ENCODE data around the gene KCTD12. TPM values are rescaled to one million over a fixed set of nuclear protein-coding genes. Genes with fewer than 3 reads are reported as not detected.
A peak's percentile ranks its signal among the peaks of the same experiment; 100 is the strongest.
"Not testable (repeated sequence)": the region's sequence is repeated elsewhere in the genome, so short reads cannot be mapped to it uniquely, and the experiment has no call there.

KCTD12 gene
- total RNA-seq = 29.1 TPM

DNA sequence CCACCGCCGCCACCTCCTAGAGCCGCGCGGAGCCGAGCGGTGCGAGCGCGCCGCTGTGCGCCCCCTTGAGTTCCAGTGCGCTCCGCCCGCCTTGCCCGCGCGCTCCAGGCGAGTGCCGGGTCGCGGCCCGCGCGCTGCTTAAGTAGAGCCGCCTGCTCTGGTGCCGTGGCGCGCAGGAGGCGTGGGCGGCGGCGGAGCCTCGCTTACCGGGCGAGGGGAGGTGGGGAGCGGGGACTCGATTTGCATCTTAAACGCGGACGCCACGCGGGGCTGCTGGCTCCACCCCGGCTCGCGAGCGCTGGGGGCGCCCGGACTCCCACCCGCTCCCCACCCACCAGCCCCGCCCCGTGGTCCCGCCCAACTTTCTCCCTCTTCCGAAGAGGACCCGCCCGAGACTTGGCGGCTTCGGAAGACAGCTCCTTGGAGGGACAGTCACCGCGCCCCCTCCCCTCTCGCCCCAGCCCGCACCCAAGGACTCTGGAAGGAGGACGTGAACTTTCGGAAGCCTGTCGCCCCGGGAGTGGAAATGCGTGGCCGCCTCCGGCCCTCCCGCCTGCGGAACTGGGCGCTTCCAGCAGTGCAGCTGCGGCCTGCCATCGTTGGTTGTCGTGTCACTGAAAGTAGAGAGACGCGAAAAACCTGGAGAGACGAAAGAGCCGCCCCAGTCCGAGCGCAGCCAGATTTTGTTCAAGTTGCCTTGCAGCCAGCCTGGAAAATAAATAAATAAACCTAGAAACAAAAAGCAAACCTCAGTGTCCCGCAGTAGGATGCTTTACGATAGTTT, at the start of gene KCTD12:
Gene KCTD12 (minus strand): TSS at position 114 of the 784 bp plus-strand sequence. CDS start 257 bp downstream, outside the sequence.
- H3K27me3 ChIP-seq (ENCODE audit: insufficient read depth, low read length) = no peaks in the 10 kb centered on the region
- H3K9me3 ChIP-seq (ENCODE audit: low read depth, low read length) = no peaks in the 10 kb centered on the region
- H3K4me3 ChIP-seq (ENCODE audit: low read length) = peak within 1 kb of the TSS; percentile 66
- H3K4me1 ChIP-seq (ENCODE audit: insufficient read depth, low read length) = peaks cover 25% of the 10 kb centered on the region

DNA sequence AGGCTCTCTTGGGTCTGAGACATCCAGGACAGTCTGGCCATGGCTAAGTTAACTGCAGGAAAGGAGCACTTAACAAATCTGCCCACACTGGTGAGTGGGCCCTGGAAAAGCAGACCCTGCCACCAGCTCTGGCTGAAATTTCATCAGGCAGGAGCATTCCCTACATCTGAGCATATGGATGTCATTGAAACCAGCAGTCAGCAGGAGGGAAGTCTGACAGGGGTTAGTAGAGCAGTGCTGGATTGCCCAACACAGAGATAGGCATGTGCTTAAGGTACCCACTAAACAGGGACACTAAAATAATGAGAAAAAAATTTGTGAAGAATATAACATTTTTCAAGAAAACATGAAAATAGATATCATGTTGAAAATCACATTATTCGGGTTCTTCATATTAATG, 48.5 kb upstream of the KCTD12 start:
- Histone ChIP-seq H3K4me1 (ENCODE audit: insufficient read depth, low read length) (peaks cover 12% of the 10 kb centered on the region), H3K9me3 (ENCODE audit: low read depth, low read length) (no peaks in the 10 kb centered on the region), H3K4me3 (ENCODE audit: low read length) (no peak overlapping the region), H3K27me3 (ENCODE audit: insufficient read depth, low read length) (no peaks in the 10 kb centered on the region)

DNA sequence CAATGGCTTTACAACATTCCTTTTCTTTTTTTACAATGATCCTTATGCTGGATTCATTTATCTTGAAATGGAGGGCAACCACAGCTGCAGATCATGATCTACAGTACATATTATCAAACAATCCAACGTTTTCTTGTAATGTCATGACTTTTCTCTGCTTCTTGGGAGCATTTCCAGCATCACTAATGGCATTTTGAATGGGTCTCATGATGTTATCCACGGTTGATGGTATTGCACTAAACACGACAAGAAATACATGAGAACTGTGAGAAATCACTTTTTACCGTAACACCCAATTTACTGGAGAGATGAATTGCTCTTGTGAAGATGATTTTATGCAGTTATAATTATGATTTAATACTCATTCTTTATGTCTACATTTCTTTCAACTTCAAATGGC, 45.9 kb upstream of the KCTD12 start:
- peaks cover 6% of the 10 kb centered on the region for H3K4me1 ChIP-seq (ENCODE audit: insufficient read depth, low read length)
- no peaks in the 10 kb centered on the region for H3K9me3 ChIP-seq (ENCODE audit: low read depth, low read length)
- no peaks in the 10 kb centered on the region for H3K27me3 ChIP-seq (ENCODE audit: insufficient read depth, low read length)
- H3K4me3 ChIP-seq (ENCODE audit: low read length) = no peak overlapping the region

DNA sequence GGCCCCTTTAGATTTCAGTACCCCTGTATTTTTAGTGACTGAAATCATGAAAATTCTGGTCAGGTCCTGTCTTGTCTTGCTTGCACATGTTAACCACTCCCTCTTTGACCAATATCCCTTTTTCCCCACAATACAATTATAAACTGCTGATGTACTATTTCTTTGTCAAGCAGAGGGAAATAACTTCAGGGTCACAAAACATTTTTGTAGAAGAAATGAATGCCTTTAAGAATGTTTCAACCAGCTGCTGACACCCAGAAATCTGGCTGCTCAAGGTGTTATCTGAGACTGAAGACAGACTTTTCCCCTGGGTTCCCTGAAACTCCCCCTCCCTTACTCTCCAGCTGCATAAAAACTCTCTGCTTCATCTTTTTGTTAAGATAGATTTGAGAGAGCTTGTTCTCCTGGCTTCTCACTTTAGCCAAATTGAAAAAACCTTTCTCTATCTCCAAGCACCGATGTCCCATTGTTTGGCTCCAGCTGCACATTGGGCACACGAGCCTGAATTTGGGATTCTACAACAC, 43.7 kb upstream of the KCTD12 start:
- H3K4me3 ChIP-seq (ENCODE audit: low read length) = no peak overlapping the region
- no peaks in the 10 kb centered on the region for H3K4me1 ChIP-seq (ENCODE audit: insufficient read depth, low read length)
- H3K27me3 ChIP-seq (ENCODE audit: insufficient read depth, low read length) = no peaks in the 10 kb centered on the region

DNA sequence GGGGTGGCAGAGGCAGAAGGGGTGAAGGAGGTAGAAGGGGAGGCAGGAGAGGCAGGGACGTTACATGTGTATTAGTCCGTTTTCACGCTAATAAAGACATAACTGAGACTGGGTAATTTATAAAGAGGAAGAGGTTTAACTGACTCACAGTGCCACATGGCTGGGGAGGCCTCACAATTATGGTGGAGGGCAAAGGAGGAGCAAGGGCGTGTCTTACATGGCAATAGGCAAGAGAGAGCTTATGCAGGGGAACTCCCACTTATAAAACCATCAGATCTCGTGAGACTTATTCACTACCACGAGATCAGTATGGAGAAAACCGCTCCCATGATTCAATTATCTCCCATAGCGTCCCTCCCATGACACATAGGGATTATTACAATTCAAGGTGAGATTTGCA, 43.1 kb upstream of the KCTD12 start:
- Histone ChIP-seq H3K4me1 (ENCODE audit: insufficient read depth, low read length) (no peaks in the 10 kb centered on the region), H3K9me3 (ENCODE audit: low read depth, low read length) (no peaks in the 10 kb centered on the region), H3K4me3 (ENCODE audit: low read length) (no peak overlapping the region), H3K27me3 (ENCODE audit: insufficient read depth, low read length) (no peaks in the 10 kb centered on the region)

More for the DNA sequence above, 43.7 kb upstream of the KCTD12 start:
- no peaks in the 10 kb centered on the region for H3K9me3 ChIP-seq (ENCODE audit: low read depth, low read length)

DNA sequence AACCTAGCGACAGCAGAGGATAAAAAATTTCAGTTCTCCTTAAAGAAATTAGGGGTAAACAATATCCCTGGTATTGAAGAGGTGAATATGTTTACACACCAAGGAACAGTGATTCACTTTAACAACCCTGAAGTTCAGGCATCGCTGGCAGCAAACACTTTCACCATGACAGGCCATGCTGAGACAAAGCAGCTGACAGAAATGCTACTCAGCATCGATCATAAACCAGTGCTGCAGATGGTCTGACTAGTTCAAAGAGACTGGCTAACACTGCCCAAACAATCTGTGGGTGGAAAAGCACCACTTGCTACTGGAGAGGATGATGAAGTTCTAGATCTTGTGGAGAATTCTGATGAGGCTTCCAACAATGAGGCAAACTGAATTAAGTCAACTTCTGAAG, 42.3 kb upstream of the KCTD12 start:
- Histone ChIP-seq H3K27me3 (ENCODE audit: insufficient read depth, low read length) (no peaks in the 10 kb centered on the region), H3K4me3 (ENCODE audit: low read length) (no peak overlapping the region), H3K4me1 (ENCODE audit: insufficient read depth, low read length) (no peaks in the 10 kb centered on the region), H3K9me3 (ENCODE audit: low read depth, low read length) (no peaks in the 10 kb centered on the region)

DNA sequence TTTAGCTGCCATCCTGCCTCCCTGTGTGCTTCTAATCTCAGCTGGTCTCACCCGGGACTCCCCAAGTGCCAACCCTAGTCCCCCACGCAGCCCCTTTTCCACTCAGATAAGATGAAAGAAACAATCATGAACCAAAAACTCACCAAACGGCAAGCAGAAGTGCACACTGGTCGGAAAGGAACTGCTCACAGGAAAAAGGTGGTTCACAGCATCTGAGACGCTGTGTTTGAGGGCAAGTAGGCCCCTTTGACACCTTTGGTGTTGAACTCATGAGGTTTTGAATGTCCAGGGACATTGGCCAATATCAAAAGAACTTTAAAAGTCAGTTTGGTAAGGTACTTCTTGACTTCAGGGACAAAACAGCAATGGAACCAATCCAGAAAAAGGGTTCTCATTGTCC, 41.8 kb upstream of the KCTD12 start:
- no peak overlapping the region for H3K4me3 ChIP-seq (ENCODE audit: low read length)
- H3K4me1 ChIP-seq (ENCODE audit: insufficient read depth, low read length) = no peaks in the 10 kb centered on the region
- H3K9me3 ChIP-seq (ENCODE audit: low read depth, low read length) = no peaks in the 10 kb centered on the region
- no peaks in the 10 kb centered on the region for H3K27me3 ChIP-seq (ENCODE audit: insufficient read depth, low read length)

DNA sequence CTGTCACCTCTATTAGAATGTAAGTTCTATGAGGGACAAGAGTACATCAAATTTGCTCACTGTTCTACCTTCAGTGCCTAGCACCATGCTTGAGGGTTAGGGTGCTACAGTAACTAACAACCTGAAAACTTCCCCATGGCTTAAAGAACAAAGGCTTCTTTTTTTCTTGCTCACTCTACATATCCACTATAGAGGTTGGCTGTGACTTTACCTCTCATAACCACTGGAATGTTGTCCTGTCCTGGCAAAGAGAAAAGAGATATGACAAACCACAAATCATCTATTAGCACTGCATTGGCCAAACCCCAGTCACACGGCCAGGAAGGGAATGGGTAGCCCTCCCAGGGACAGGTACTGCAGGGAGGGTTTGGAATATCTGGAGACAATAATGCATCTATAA, 38.9 kb upstream of the KCTD12 start:
- H3K9me3 ChIP-seq (ENCODE audit: low read depth, low read length) = no peaks in the 10 kb centered on the region
- H3K27me3 ChIP-seq (ENCODE audit: insufficient read depth, low read length) = no peaks in the 10 kb centered on the region
- H3K4me3 ChIP-seq (ENCODE audit: low read length) = no peak overlapping the region
- no peaks in the 10 kb centered on the region for H3K4me1 ChIP-seq (ENCODE audit: insufficient read depth, low read length)

DNA sequence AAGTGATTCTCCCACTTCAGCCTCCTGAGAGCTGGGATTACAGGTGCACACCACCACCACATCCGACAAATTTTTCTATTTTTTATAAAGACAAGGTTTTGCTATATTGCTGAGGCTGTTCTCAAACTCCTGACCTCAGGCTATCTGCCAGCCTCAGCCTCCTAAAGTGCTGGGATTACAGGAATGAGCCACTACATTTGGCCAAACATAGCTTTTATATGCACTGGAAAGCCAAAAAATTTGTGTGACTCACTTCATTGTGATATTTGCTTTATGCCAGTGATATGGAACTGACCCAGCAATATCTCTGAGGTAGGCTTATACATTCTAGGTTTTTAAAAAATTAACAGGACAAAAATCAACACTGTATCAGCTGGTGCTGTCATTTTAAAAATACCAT, 35.3 kb upstream of the KCTD12 start:
- H3K27me3 ChIP-seq (ENCODE audit: insufficient read depth, low read length) = no peaks in the 10 kb centered on the region
- H3K4me1 ChIP-seq (ENCODE audit: insufficient read depth, low read length) = no peaks in the 10 kb centered on the region
- no peaks in the 10 kb centered on the region for H3K9me3 ChIP-seq (ENCODE audit: low read depth, low read length)

DNA sequence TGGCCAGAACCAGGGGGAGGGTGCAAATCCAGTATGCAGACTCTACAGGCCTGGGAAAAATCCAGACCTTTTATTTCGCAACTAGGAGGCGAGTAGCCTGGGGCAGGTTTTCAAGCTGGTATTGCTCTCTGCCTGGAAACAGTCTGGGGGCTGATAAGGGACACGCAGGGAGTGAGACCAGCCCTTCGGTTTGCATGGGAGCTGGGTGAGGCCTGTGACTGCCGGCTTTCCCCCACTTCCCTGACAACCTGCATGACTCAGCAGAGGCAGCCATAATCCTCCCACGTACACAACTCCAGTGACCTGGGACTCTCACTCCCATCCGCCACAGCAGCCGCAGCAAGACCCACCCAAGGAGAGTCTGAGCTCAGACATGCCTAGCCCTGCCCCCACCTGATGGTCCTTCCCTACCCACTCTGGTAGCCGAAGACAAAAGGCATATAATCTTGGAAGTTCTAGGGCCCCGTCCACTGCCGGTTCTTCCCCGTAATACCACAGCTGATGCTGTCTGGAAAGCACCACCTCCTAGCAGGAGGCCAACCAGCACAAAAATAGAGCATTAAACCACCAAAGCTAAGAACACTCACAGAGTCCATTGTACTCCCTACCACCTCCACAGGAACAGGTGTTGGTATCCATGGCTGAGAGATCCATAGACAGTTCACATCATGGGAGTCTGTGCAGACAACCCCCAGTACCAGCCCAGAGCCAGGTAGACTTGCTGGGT, 31.7 kb upstream of the KCTD12 start:
- not testable (repeated sequence) for H3K27me3 ChIP-seq (ENCODE audit: insufficient read depth, low read length); H3K4me1 ChIP-seq (ENCODE audit: insufficient read depth, low read length); H3K4me3 ChIP-seq (ENCODE audit: low read length); H3K9me3 ChIP-seq (ENCODE audit: low read depth, low read length)

More for the DNA sequence above, 35.3 kb upstream of the KCTD12 start:
- H3K4me3 ChIP-seq (ENCODE audit: low read length) = no peak overlapping the region

DNA sequence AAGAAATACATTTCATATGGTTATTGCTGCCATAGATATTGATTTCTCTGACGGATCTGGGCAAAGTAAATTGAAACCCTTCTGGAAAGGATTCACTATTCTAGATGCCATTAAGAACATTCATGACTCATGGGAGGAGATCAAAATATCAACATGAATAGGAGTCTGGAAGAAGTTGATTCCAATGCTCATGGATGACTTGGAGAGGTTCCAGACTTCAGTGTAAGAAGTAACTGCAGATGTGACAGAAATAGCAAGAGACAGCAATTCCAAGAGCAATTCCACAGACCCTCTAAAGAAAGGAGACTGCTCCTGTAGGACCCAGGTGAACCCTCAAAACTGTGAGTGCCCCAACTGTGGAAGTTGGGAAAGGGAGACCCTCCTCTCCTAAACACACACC, 30.9 kb upstream of the KCTD12 start:
- H3K4me3 ChIP-seq (ENCODE audit: low read length) = no peak overlapping the region
- no peaks in the 10 kb centered on the region for H3K27me3 ChIP-seq (ENCODE audit: insufficient read depth, low read length)

DNA sequence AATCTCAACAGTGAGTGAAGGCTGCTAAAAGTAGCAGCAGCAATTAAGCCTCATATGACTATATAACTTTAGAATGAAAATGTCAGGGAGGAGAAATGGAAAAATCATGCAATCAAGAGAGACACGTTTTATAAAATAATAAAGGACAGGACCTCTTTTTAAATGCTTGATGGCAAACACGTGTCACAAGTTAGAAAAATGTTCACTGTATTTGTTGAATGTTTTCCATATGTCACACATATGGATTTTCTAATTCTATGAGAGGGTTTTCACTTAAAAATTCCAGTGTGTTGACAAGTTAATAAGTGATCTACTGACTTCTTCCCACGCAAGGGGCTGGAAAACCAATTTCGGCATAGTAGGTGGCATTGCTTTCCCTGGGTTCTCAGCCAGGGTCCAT, 27.7 kb upstream of the KCTD12 start:
- Histone ChIP-seq H3K4me1 (ENCODE audit: insufficient read depth, low read length) (no peaks in the 10 kb centered on the region), H3K9me3 (ENCODE audit: low read depth, low read length) (no peaks in the 10 kb centered on the region), H3K4me3 (ENCODE audit: low read length) (no peak overlapping the region), H3K27me3 (ENCODE audit: insufficient read depth, low read length) (no peaks in the 10 kb centered on the region)

More for the DNA sequence above, 30.9 kb upstream of the KCTD12 start:
- Histone ChIP-seq H3K9me3 (ENCODE audit: low read depth, low read length) (no peaks in the 10 kb centered on the region), H3K4me1 (ENCODE audit: insufficient read depth, low read length) (no peaks in the 10 kb centered on the region)

DNA sequence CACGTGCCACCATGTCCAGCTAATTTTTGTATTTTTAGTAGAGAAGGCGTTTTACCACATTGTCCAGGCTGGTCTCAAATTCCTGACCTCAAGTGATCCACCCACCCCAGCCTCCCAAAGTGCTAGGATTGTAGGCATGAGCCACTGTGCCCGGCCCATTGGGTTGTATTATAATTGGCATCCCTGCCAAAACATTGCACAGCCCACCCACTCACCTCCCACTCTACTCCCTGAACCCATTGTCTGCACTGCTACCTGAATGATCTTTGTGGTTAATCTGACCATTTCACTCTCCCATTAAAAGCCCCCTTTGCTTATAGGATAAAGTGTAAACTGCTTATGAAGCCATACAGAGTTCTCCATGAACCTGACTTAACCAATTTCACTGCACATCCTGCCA, 26.3 kb upstream of the KCTD12 start:
- Histone ChIP-seq H3K4me1 (ENCODE audit: insufficient read depth, low read length) (no peaks in the 10 kb centered on the region), H3K9me3 (ENCODE audit: low read depth, low read length) (no peaks in the 10 kb centered on the region), H3K4me3 (ENCODE audit: low read length) (no peak overlapping the region), H3K27me3 (ENCODE audit: insufficient read depth, low read length) (no peaks in the 10 kb centered on the region)

DNA sequence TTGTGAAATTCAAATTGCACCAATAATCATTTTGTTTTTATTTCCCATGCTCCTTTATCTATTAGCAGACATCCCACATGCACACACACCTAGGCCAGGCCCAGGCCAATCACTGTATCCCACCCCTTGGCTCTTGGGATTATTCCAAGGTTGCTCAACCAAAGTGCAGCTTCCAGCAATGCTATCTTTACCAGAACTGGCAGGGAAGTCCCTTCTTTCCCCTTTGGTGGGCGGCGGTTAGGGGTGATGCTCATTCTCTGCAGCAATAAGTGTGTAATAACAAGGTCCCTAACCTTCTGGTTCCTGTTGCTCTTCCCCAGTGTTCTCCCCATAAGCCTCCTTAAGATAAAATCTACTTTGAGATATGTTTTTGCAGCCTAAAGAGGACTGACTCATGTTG, 18.3 kb upstream of the KCTD12 start:
- no peaks in the 10 kb centered on the region for H3K9me3 ChIP-seq (ENCODE audit: low read depth, low read length)
- H3K27me3 ChIP-seq (ENCODE audit: insufficient read depth, low read length) = no peaks in the 10 kb centered on the region
- H3K4me3 ChIP-seq (ENCODE audit: low read length) = no peak overlapping the region
- H3K4me1 ChIP-seq (ENCODE audit: insufficient read depth, low read length) = no peaks in the 10 kb centered on the region

DNA sequence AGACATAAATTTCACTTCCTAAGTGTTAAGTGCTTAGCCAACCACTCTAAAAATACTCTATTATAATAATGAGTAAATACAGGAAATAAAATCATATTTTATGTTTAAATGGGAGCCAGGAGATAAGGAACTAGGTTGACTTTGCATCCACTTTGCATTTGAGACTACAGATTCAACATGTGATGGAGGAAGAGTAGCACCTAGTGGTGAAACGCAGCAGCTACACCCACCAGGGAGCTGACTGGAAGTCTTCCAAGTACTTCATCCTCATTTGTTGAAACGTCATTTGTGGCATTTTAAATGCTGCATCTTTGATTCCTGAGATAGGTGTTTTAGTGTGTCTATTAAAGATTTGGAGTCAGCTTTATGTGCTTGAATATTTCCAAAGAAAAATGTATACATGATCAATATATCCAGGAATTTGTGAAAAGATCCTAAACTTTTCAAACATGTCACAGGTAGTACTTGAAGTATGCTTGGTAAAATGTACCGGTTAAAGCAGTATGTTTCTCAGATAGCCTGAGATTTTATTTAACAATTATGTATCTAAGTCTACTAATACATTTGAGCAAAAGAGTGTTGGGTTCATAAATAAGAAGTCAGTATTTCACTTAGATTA, 17.4 kb upstream of the KCTD12 start:
- Histone ChIP-seq H3K27me3 (ENCODE audit: insufficient read depth, low read length) (no peaks in the 10 kb centered on the region), H3K4me1 (ENCODE audit: insufficient read depth, low read length) (no peaks in the 10 kb centered on the region), H3K9me3 (ENCODE audit: low read depth, low read length) (no peaks in the 10 kb centered on the region), H3K4me3 (ENCODE audit: low read length) (no peak overlapping the region)
